Measurements from ENCODE around the gene NAALADL1.

- TF ChIP-seq, protein P1, sequence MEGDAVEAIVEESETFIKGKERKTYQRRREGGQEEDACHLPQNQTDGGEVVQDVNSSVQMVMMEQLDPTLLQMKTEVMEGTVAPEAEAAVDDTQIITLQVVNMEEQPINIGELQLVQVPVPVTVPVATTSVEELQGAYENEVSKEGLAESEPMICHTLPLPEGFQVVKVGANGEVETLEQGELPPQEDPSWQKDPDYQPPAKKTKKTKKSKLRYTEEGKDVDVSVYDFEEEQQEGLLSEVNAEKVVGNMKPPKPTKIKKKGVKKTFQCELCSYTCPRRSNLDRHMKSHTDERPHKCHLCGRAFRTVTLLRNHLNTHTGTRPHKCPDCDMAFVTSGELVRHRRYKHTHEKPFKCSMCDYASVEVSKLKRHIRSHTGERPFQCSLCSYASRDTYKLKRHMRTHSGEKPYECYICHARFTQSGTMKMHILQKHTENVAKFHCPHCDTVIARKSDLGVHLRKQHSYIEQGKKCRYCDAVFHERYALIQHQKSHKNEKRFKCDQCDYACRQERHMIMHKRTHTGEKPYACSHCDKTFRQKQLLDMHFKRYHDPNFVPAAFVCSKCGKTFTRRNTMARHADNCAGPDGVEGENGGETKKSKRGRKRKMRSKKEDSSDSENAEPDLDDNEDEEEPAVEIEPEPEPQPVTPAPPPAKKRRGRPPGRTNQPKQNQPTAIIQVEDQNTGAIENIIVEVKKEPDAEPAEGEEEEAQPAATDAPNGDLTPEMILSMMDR (conservative IDR thresholded peaks at IDR 0.05; ENCODE audit: low read length): no peak
- no peak for TF ChIP-seq EZH2phosphoT487 (IDR thresholded peaks at IDR 0.05; ENCODE audit: borderline replicate concordance, low read depth, low read length)
These were observed 4.4 kb downstream of the NAALADL1 start for GRCh38 chr11:65053827-65054508.
